ENCODE measurements around the gene ECHDC3. TPM values are rescaled to one million over a fixed set of nuclear protein-coding genes. Genes with fewer than 3 reads are reported as not detected.

The ECHDC3 gene
- total RNA-seq, 1 donor from 2014 or later = 6.1 TPM

DNA sequence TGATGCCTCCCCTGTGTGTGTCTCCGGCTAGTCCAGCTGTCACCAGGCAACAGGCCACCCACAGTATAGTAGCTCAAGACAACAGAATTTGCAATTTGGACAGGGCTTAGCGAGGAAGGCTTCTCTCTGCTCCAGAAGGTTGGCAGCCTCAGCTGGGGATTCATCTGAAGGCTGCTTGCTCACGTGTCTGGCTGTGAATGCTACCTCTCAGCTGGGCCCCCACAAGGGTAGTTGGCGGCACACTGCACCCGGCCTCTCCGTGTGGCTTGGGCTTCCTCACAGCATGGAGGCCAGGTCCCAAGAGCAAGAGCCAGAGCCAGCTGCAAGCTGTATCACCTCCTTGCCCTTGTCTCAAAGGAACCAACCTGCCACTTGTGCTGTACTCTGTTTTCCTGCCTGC, 19.2 kb downstream of the ECHDC3 start:
- peaks cover 2% of the 10 kb centered on the region for H3K27me3 Mint-ChIP-seq (ENCODE audit: unreplicated experiment)
- TF ChIP-seq, protein P1, sequence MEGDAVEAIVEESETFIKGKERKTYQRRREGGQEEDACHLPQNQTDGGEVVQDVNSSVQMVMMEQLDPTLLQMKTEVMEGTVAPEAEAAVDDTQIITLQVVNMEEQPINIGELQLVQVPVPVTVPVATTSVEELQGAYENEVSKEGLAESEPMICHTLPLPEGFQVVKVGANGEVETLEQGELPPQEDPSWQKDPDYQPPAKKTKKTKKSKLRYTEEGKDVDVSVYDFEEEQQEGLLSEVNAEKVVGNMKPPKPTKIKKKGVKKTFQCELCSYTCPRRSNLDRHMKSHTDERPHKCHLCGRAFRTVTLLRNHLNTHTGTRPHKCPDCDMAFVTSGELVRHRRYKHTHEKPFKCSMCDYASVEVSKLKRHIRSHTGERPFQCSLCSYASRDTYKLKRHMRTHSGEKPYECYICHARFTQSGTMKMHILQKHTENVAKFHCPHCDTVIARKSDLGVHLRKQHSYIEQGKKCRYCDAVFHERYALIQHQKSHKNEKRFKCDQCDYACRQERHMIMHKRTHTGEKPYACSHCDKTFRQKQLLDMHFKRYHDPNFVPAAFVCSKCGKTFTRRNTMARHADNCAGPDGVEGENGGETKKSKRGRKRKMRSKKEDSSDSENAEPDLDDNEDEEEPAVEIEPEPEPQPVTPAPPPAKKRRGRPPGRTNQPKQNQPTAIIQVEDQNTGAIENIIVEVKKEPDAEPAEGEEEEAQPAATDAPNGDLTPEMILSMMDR (IDR thresholded peaks at IDR 0.05; ENCODE audit: unreplicated experiment) = no peak
- no peak for DNase-seq (ENCODE audit: low spot score)
- H3K36me3 Mint-ChIP-seq (ENCODE audit: low read depth, unreplicated experiment) = no peaks in the 10 kb centered on the region
- peaks cover 3% of the 10 kb centered on the region for H3K4me1 Mint-ChIP-seq (ENCODE audit: unreplicated experiment)
- no peak overlapping the region for H3K4me3 Mint-ChIP-seq (ENCODE audit: unreplicated experiment)
- no peak overlapping the region for H3K27ac Mint-ChIP-seq (ENCODE audit: unreplicated experiment)
- H3K9me3 Mint-ChIP-seq (ENCODE audit: unreplicated experiment) = no peaks in the 10 kb centered on the region

DNA sequence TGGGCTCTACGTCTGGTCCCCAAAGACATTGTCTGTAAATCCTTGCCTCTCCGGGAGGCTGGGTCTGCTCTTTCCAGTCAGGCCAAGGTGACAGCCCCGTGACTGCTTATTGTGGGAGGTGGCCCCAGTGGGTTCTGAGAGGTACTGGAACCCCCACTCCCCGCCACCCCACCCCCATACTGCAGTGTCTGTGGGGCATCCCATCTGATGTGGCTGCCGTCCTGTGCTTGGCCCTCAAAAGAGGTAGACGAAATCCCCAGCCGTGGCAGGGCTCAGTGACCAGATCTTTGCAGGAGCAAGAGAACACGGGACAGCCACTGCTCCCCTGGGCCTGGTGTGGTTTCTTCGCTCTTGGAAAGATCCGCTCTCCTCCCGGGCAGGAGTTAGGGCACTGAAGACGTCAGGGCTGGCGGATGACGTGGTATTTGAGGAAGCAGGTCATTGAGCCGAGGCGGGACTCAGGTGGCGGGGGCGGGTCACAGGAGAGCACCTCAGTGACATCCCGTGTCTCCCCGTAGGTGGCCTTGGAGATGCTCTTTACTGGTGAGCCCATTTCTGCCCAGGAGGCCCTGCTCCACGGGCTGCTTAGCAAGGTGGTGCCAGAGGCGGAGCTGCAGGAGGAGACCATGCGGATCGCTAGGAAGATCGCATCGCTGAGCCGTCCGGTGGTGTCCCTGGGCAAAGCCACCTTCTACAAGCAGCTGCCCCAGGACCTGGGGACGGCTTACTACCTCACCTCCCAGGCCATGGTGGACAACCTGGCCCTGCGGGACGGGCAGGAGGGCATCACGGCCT, 20.7 kb downstream of the ECHDC3 start:
- Mint-ChIP-seq H3K27me3 (ENCODE audit: unreplicated experiment) (peaks cover 2% of the 10 kb centered on the region), H3K9me3 (ENCODE audit: unreplicated experiment) (no peaks in the 10 kb centered on the region), H3K27ac (ENCODE audit: unreplicated experiment) (no peak overlapping the region), H3K4me1 (ENCODE audit: unreplicated experiment) (peaks cover 3% of the 10 kb centered on the region), H3K36me3 (ENCODE audit: low read depth, unreplicated experiment) (no peaks in the 10 kb centered on the region), H3K4me3 (ENCODE audit: unreplicated experiment) (no peak overlapping the region)
- TF ChIP-seq, protein P1 (IDR thresholded peaks at IDR 0.05; ENCODE audit: unreplicated experiment) = no peak
- no peak for DNase-seq (ENCODE audit: low spot score)

DNA sequence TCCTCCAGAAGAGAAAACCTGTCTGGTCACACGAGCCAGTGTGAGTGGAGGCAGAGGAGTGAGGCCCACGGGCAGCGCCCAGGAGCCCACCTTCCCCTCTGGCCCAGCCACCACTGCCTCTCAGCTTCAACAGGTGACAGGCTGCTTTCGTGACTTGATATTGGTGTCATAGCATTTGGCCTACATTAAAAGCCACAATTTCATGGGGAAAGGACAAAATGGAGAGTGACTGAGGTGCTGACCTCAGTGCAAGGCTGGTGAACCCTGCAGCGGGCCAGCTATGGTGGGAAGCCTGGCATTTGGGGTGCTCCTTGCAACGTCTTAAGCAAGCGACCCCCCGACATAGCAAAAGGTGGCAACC, 21.3 kb downstream of the ECHDC3 start:
- no peak for DNase-seq (ENCODE audit: low spot score)

DNA sequence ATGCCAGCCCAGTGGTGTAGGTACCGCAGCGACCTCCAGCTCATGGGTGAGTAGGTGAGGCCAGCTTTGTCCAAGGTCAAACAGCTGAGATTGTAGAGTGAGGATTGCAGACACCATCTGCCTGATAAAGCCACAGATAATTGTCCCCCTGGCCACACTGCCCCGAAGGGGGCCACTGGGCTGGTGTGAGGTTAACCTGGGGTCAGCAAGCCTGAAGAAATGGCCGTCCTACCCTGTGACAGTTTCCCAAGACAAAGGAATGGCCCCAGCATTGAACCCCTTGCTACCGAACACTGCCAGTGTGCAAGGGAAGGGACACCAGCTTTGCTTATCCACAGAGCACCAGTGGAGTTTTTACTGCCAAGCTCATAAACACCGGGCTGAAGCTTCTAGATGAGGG, 23.0 kb downstream of the ECHDC3 start:
- no peak for DNase-seq (ENCODE audit: low spot score)
- H3K27ac Mint-ChIP-seq (ENCODE audit: unreplicated experiment) = no peak overlapping the region
- H3K36me3 Mint-ChIP-seq (ENCODE audit: low read depth, unreplicated experiment) = no peaks in the 10 kb centered on the region
- peaks cover 2% of the 10 kb centered on the region for H3K27me3 Mint-ChIP-seq (ENCODE audit: unreplicated experiment)
- no peak overlapping the region for H3K4me3 Mint-ChIP-seq (ENCODE audit: unreplicated experiment)
- TF ChIP-seq, protein P1 (IDR thresholded peaks at IDR 0.05; ENCODE audit: unreplicated experiment) = no peak
- no peaks in the 10 kb centered on the region for H3K9me3 Mint-ChIP-seq (ENCODE audit: unreplicated experiment)
- H3K4me1 Mint-ChIP-seq (ENCODE audit: unreplicated experiment) = no peaks in the 10 kb centered on the region

More for the DNA sequence above, 21.3 kb downstream of the ECHDC3 start:
- TF ChIP-seq, protein P1 (IDR thresholded peaks at IDR 0.05; ENCODE audit: unreplicated experiment) = no peak
- no peaks in the 10 kb centered on the region for H3K9me3 Mint-ChIP-seq (ENCODE audit: unreplicated experiment)
- no peak overlapping the region for H3K27ac Mint-ChIP-seq (ENCODE audit: unreplicated experiment)
- no peak overlapping the region for H3K4me3 Mint-ChIP-seq (ENCODE audit: unreplicated experiment)
- H3K4me1 Mint-ChIP-seq (ENCODE audit: unreplicated experiment) = no peaks in the 10 kb centered on the region
- no peaks in the 10 kb centered on the region for H3K36me3 Mint-ChIP-seq (ENCODE audit: low read depth, unreplicated experiment)
- peaks cover 2% of the 10 kb centered on the region for H3K27me3 Mint-ChIP-seq (ENCODE audit: unreplicated experiment)

DNA sequence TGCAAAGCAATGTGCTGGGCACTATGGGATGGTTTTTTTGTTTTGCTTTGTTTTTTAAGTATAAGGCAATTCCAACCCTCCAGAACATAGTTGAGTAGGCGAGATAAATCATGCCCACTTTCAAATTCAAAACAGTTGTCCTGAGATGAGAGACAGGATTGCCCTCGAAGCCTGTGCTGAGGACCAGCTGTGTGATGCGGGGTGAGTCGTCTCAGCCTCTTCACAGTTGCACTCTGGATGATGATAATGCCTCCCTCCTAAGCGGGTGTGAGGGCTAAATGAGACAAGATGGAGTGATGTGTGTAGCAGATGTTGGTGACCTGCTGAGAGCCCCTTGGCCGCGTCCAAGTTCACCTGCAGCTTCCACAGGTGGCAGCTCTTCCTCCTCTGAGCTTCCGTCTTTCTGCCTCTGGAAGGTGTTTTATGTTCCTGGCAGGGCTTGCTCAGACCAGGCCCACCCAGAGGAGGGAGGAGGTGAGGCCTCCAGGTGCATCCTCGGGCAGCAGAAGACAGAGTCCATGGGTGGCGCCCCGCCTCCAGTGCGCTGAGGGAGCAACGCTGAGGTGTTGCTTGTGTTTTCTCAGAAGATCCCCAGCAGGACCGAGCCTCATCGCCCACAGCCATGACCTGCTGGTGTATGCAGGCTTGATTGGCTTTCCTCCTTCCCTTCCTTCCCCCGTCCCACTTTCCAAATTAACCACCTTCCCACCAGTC, 30.6 kb downstream of the ECHDC3 start:
- Mint-ChIP-seq H3K27ac (ENCODE audit: unreplicated experiment) (no peak overlapping the region), H3K4me1 (ENCODE audit: unreplicated experiment) (peaks cover under 1% of the 10 kb centered on the region), H3K4me3 (ENCODE audit: unreplicated experiment) (no peak overlapping the region), H3K9me3 (ENCODE audit: unreplicated experiment) (no peaks in the 10 kb centered on the region), H3K36me3 (ENCODE audit: low read depth, unreplicated experiment) (peaks cover 1% of the 10 kb centered on the region), H3K27me3 (ENCODE audit: unreplicated experiment) (peaks cover 2% of the 10 kb centered on the region)
- TF ChIP-seq, protein P1 (IDR thresholded peaks at IDR 0.05; ENCODE audit: unreplicated experiment) = no peak
- no peak for DNase-seq (ENCODE audit: low spot score)

Measured in endothelial cell (in vitro differentiated cells).